ENCODE measurements around the gene LMX1B.

Gene LMX1B

GRCh38 chr9:126649477-126649876 lies 35.7 kb downstream of the LMX1B start:
- no CpG with 5 or more reads among the region's 3 CpGs for WGBS (ENCODE audit: extremely low coverage, insufficient coverage, insufficient read length)
- Histone ChIP-seq H3K4ac (ENCODE audit: low read depth, low read length) (no peak overlapping the region), H4K8ac (ENCODE audit: low read depth, low read length) (no peak overlapping the region), H3K36me3 (ENCODE audit: control insufficient read depth in 1 of 2, insufficient read depth in 2 of 2, low read length in 2 of 2) (no peaks in the 10 kb centered on the region), H3K4me1 (ENCODE audit: control insufficient read depth in 1 of 2, insufficient read depth in 2 of 2, low read length in 2 of 2) (peaks cover 0 to 4% of the 10 kb centered on the region in 2 experiments), H3K18ac (ENCODE audit: low read length) (no peak overlapping the region), H3K14ac (ENCODE audit: low read length) (no peak overlapping the region), H3K27me3 (ENCODE audit: insufficient read depth, low read length) (peaks cover 11% of the 10 kb centered on the region), H3K9me3 (ENCODE audit: insufficient read depth, low read depth, low read length) (peaks cover 6% of the 10 kb centered on the region), H3K79me1 (ENCODE audit: low read length) (no peaks in the 10 kb centered on the region), H2AK5ac (ENCODE audit: low read length) (no peak overlapping the region), H3K4me3 (ENCODE audit: low read depth, low read length) (no peak overlapping the region), H2BK120ac (ENCODE audit: insufficient read depth, low read length, poor library complexity) (no peak overlapping the region), H3K4me2 (ENCODE audit: low read length) (no peak overlapping the region), H2BK12ac (ENCODE audit: low read length) (no peak overlapping the region), H4K12ac (ENCODE audit: low read depth, low read length) (no peak overlapping the region), H2AFZ (ENCODE audit: insufficient read depth, low read length, poor library complexity) (no peak overlapping the region), H3K23ac (ENCODE audit: low read length) (no peak overlapping the region), H3K27ac (ENCODE audit: low read depth, low read length) (no peak overlapping the region), H3K9ac (ENCODE audit: low read length) (no peak overlapping the region), H2BK5ac (ENCODE audit: low read depth, low read length, poor library complexity) (no peak overlapping the region), H4K91ac (ENCODE audit: low read depth, low read length) (no peak overlapping the region), H3K79me2 (ENCODE audit: control insufficient read depth, insufficient read depth, low read length, poor library complexity) (no peaks in the 10 kb centered on the region)
- no peak for DNase-seq

GRCh38 chr9:126650404-126651341 lies 36.9 kb downstream of the LMX1B start:
- H3K9me3 ChIP-seq (ENCODE audit: insufficient read depth, low read depth, low read length) = peaks cover 6% of the 10 kb centered on the region
- H2AK5ac ChIP-seq (ENCODE audit: low read length) = no peak overlapping the region
- peaks cover 0 to 4% of the 10 kb centered on the region in 2 experiments for H3K4me1 ChIP-seq (ENCODE audit: control insufficient read depth in 1 of 2, insufficient read depth in 2 of 2, low read length in 2 of 2)
- H3K4me3 ChIP-seq (ENCODE audit: low read depth, low read length) = no peak overlapping the region
- H4K8ac ChIP-seq (ENCODE audit: low read depth, low read length) = no peak overlapping the region
- no peak overlapping the region for H2AFZ ChIP-seq (ENCODE audit: insufficient read depth, low read length, poor library complexity)
- no peaks in the 10 kb centered on the region for H3K79me1 ChIP-seq (ENCODE audit: low read length)
- no peak overlapping the region for H2BK5ac ChIP-seq (ENCODE audit: low read depth, low read length, poor library complexity)
- no peak overlapping the region for H3K4me2 ChIP-seq (ENCODE audit: low read length)
- no peak overlapping the region for H4K12ac ChIP-seq (ENCODE audit: low read depth, low read length)
- no peak overlapping the region for H3K23ac ChIP-seq (ENCODE audit: low read length)
- no peak overlapping the region for H3K27ac ChIP-seq (ENCODE audit: low read depth, low read length)
- no peak overlapping the region for H2BK12ac ChIP-seq (ENCODE audit: low read length)
- H2BK120ac ChIP-seq (ENCODE audit: insufficient read depth, low read length, poor library complexity) = no peak overlapping the region
- no peak overlapping the region for H4K91ac ChIP-seq (ENCODE audit: low read depth, low read length)
- peaks cover 14% of the 10 kb centered on the region for H3K27me3 ChIP-seq (ENCODE audit: insufficient read depth, low read length)
- WGBS (ENCODE audit: extremely low coverage, insufficient coverage, insufficient read length) = no CpG with 5 or more reads among the region's 24 CpGs
- H3K4ac ChIP-seq (ENCODE audit: low read depth, low read length) = no peak overlapping the region
- H3K14ac ChIP-seq (ENCODE audit: low read length) = no peak overlapping the region
- no peaks in the 10 kb centered on the region for H3K79me2 ChIP-seq (ENCODE audit: control insufficient read depth, insufficient read depth, low read length, poor library complexity)
- no peaks in the 10 kb centered on the region for H3K36me3 ChIP-seq (ENCODE audit: control insufficient read depth in 1 of 2, insufficient read depth in 2 of 2, low read length in 2 of 2)
- DNase-seq = no peak
- no peak overlapping the region for H3K18ac ChIP-seq (ENCODE audit: low read length)
- no peak overlapping the region for H3K9ac ChIP-seq (ENCODE audit: low read length)

- Histone ChIP-seq H3K36me3 (ENCODE audit: control insufficient read depth in 1 of 2, insufficient read depth in 2 of 2, low read length in 2 of 2) (no peaks in the 10 kb centered on the region), H3K4ac (ENCODE audit: low read depth, low read length) (no peak overlapping the region), H4K8ac (ENCODE audit: low read depth, low read length) (no peak overlapping the region), H3K79me2 (ENCODE audit: control insufficient read depth, insufficient read depth, low read length, poor library complexity) (no peaks in the 10 kb centered on the region), H2AK5ac (ENCODE audit: low read length) (no peak overlapping the region), H3K4me3 (ENCODE audit: low read depth, low read length) (peak overlapping the region; percentile 55), H3K27ac (ENCODE audit: low read depth, low read length) (no peak overlapping the region), H3K4me2 (ENCODE audit: low read length) (no peak overlapping the region), H3K14ac (ENCODE audit: low read length) (no peak overlapping the region), H2BK12ac (ENCODE audit: low read length) (no peak overlapping the region), H3K9ac (ENCODE audit: low read length) (no peak overlapping the region), H2AFZ (ENCODE audit: insufficient read depth, low read length, poor library complexity) (no peak overlapping the region), H4K12ac (ENCODE audit: low read depth, low read length) (no peak overlapping the region), H3K9me3 (ENCODE audit: insufficient read depth, low read depth, low read length) (peaks cover 6% of the 10 kb centered on the region), H3K23ac (ENCODE audit: low read length) (no peak overlapping the region), H3K27me3 (ENCODE audit: insufficient read depth, low read length) (peaks cover 16% of the 10 kb centered on the region), H3K4me1 (ENCODE audit: control insufficient read depth in 1 of 2, insufficient read depth in 2 of 2, low read length in 2 of 2) (peaks cover 0 to 4% of the 10 kb centered on the region in 2 experiments), H3K18ac (ENCODE audit: low read length) (no peak overlapping the region), H2BK120ac (ENCODE audit: insufficient read depth, low read length, poor library complexity) (no peak overlapping the region), H4K91ac (ENCODE audit: low read depth, low read length) (no peak overlapping the region), H3K79me1 (ENCODE audit: low read length) (no peaks in the 10 kb centered on the region), H2BK5ac (ENCODE audit: low read depth, low read length, poor library complexity) (no peak overlapping the region)
- DNase-seq = no peak
- no CpG with 5 or more reads among the region's 18 CpGs for WGBS (ENCODE audit: extremely low coverage, insufficient coverage, insufficient read length)
Measured at GRCh38 chr9:126652140-126652582, 38.4 kb downstream of the LMX1B start.

- Histone ChIP-seq H3K36me3 (ENCODE audit: control insufficient read depth in 1 of 2, insufficient read depth in 2 of 2, low read length in 2 of 2) (no peaks in the 10 kb centered on the region), H3K27ac (ENCODE audit: low read depth, low read length) (no peak overlapping the region), H3K79me1 (ENCODE audit: low read length) (no peaks in the 10 kb centered on the region), H3K4ac (ENCODE audit: low read depth, low read length) (no peak overlapping the region), H2BK120ac (ENCODE audit: insufficient read depth, low read length, poor library complexity) (no peak overlapping the region), H3K14ac (ENCODE audit: low read length) (no peak overlapping the region), H3K79me2 (ENCODE audit: control insufficient read depth, insufficient read depth, low read length, poor library complexity) (no peaks in the 10 kb centered on the region), H3K4me2 (ENCODE audit: low read length) (no peak overlapping the region), H4K91ac (ENCODE audit: low read depth, low read length) (no peak overlapping the region), H4K8ac (ENCODE audit: low read depth, low read length) (no peak overlapping the region), H2AFZ (ENCODE audit: insufficient read depth, low read length, poor library complexity) (no peak overlapping the region), H2BK12ac (ENCODE audit: low read length) (no peak overlapping the region), H3K27me3 (ENCODE audit: insufficient read depth, low read length) (peaks cover 16% of the 10 kb centered on the region), H3K4me3 (ENCODE audit: low read depth, low read length) (no peak overlapping the region), H3K9ac (ENCODE audit: low read length) (no peak overlapping the region), H4K12ac (ENCODE audit: low read depth, low read length) (no peak overlapping the region), H3K9me3 (ENCODE audit: insufficient read depth, low read depth, low read length) (peaks cover 6% of the 10 kb centered on the region), H2AK5ac (ENCODE audit: low read length) (no peak overlapping the region), H3K4me1 (ENCODE audit: control insufficient read depth in 1 of 2, insufficient read depth in 2 of 2, low read length in 2 of 2) (peaks cover 0 to 4% of the 10 kb centered on the region in 2 experiments), H3K18ac (ENCODE audit: low read length) (no peak overlapping the region), H2BK5ac (ENCODE audit: low read depth, low read length, poor library complexity) (no peak overlapping the region), H3K23ac (ENCODE audit: low read length) (no peak overlapping the region)
- no peak for DNase-seq
- no CpG with 5 or more reads among the region's 7 CpGs for WGBS (ENCODE audit: extremely low coverage, insufficient coverage, insufficient read length)
Measured at GRCh38 chr9:126654124-126654523, 40.4 kb downstream of the LMX1B start.

Data from trophoblast cell (in vitro differentiated cells and primary cell).